DND-41 (cell line): ENCODE measurements around the gene NPB.

Experiments used
- ATAC-seq: fragments of 200-7000 bp; cut with Tn5 transposase; 3 replicates; pipeline ENCODE4 v1.9.1; 2021; ENCODE audit warnings: low read depth; ENCODE audit not compliant: insufficient read depth
- DNase-seq: peaks from one replicate; pipeline ENCODE4 v3.0.0-alpha.2; 2020
- H2AFZ ChIP-seq: 2 replicates; pipeline ENCODE4 v1.6.0; 2012; ENCODE audit warnings: low read depth, low read length
- H3K27ac ChIP-seq: 2 replicates; pipeline ENCODE4 v1.5.1; 2012; ENCODE audit warnings: low read length, inconsistent platforms
- H3K27me3 ChIP-seq: fragments of 200-600 bp; sonication (generic); 2 replicates; pipeline ENCODE4 v1.6.0; 2012; ENCODE audit warnings: low read length, mild to moderate bottlenecking, inconsistent platforms; ENCODE audit not compliant: insufficient read depth, poor library complexity
- H3K36me3 ChIP-seq: 2 replicates; pipeline ENCODE4 v1.5.1; 2012; ENCODE audit warnings: low read length, inconsistent platforms; ENCODE audit not compliant: insufficient read depth
- H3K4me1 ChIP-seq: 2 replicates; pipeline ENCODE4 v1.5.1; 2012; ENCODE audit warnings: mild to moderate bottlenecking, low read length; ENCODE audit not compliant: insufficient read depth
- H3K4me2 ChIP-seq: 2 replicates; pipeline ENCODE4 v1.6.0; 2012; ENCODE audit warnings: mild to moderate bottlenecking, moderate library complexity, low read length, inconsistent platforms; ENCODE audit not compliant: insufficient read depth
- H3K4me3 ChIP-seq, 2 experiments: fragments of 200-600 bp in 1 of 2; shearing (Covaris generic) in 1 of 2; 2 replicates each; pipeline ENCODE4 v1.5.1; 2012 to 2016; ENCODE audit warnings: inconsistent platforms in 2 of 2, low read length in 2 of 2, mild to moderate bottlenecking in 2 of 2, low read depth in 1 of 2, moderate library complexity in 1 of 2
- H3K79me2 ChIP-seq: 2 replicates; pipeline ENCODE4 v1.6.0; 2012; ENCODE audit warnings: low read length, inconsistent platforms; ENCODE audit not compliant: insufficient read depth
- H3K9ac ChIP-seq: 2 replicates; pipeline ENCODE4 v1.6.0; 2012; ENCODE audit warnings: low read depth, mild to moderate bottlenecking, inconsistent platforms, low read length, moderate library complexity
- H3K9me3 ChIP-seq: 2 replicates; pipeline ENCODE4 v1.5.1; 2012; ENCODE audit warnings: low read length, moderate library complexity, mild to moderate bottlenecking, inconsistent platforms; ENCODE audit not compliant: insufficient read depth, severe bottlenecking
- H4K20me1 ChIP-seq: 2 replicates; pipeline ENCODE4 v1.6.0; 2012; ENCODE audit warnings: low read length; ENCODE audit not compliant: insufficient read depth
- EZH2 ChIP-seq: IDR thresholded peaks from 3 replicates; pipeline ENCODE4 v1.6.1; 2012; ENCODE audit warnings: borderline replicate concordance, low read depth, mild to moderate bottlenecking, moderate library complexity, low read length, inconsistent platforms; ENCODE audit not compliant: severe bottlenecking
- TF ChIP-seq, protein P1 (sequence below): IDR thresholded peaks from 2 replicates; pipeline ENCODE4 v1.5.1; 2012; ENCODE audit warnings: borderline replicate concordance, low read length, moderate library complexity, mild to moderate bottlenecking; ENCODE audit not compliant: poor library complexity, severe bottlenecking; ENCODE audit errors: extremely low read depth

Gene NPB

DNA sequence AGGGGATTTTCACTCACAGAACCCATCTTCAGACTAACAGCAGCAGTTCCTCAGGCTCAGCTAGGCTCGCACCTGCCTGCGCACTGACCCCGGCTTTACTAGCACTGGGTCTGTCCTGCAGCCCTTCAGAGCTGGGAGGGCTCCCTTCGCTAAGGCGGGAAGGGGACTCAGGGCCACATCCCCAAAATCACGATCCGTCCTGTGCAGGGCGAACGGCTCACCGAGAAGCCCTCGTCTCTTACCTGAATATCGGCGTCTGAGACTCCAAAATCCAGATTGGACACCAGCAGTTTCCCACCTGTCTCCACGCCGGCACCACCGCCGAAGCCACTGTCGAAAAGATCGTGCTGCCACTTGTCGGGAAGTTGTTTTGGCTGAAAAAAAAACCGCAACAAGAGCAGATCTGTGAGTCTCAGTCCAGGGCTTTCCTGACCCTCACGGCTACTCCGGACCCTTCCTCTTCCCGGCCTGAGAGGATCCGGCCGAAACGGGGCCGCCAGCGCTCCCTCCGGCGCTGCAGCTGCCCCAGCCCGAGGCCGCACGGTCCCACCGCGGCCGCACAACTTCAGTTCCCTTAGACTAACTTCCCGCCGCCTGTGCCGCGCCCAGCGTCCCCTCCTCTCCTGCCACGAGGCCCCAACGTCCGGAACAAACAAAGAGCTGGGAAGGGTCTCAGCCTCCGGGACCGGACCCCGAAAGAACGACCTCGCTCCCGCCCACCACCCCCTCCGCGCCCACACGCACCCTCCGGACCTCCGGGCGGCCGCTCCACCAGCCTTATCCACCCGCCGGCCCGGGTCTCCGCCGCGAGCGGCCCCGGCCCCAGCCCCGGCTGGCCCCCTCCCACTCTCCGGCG lies 11.4 kb upstream of the NPB start:
- Histone ChIP-seq H3K9me3 (no peaks in the 10 kb centered on the region), H3K4me3 (peak overlapping the region; percentile 86 to 100), H2AFZ (no peak overlapping the region), H3K36me3 (peaks cover 73% of the 10 kb centered on the region), H3K4me1 (peaks cover 56% of the 10 kb centered on the region), H4K20me1 (peaks cover 51% of the 10 kb centered on the region), H3K27me3 (no peaks in the 10 kb centered on the region), H3K4me2 (peak overlapping the region; percentile 94), H3K79me2 (peaks cover 91% of the 10 kb centered on the region), H3K9ac (peak overlapping the region; percentile 97), H3K27ac (peak overlapping the region; percentile 93)
- TF ChIP-seq EZH2: no peak
- TF ChIP-seq, protein P1, sequence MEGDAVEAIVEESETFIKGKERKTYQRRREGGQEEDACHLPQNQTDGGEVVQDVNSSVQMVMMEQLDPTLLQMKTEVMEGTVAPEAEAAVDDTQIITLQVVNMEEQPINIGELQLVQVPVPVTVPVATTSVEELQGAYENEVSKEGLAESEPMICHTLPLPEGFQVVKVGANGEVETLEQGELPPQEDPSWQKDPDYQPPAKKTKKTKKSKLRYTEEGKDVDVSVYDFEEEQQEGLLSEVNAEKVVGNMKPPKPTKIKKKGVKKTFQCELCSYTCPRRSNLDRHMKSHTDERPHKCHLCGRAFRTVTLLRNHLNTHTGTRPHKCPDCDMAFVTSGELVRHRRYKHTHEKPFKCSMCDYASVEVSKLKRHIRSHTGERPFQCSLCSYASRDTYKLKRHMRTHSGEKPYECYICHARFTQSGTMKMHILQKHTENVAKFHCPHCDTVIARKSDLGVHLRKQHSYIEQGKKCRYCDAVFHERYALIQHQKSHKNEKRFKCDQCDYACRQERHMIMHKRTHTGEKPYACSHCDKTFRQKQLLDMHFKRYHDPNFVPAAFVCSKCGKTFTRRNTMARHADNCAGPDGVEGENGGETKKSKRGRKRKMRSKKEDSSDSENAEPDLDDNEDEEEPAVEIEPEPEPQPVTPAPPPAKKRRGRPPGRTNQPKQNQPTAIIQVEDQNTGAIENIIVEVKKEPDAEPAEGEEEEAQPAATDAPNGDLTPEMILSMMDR: no peak
- DNase-seq (peak; percentile 52), ATAC-seq (no peak)

DNA sequence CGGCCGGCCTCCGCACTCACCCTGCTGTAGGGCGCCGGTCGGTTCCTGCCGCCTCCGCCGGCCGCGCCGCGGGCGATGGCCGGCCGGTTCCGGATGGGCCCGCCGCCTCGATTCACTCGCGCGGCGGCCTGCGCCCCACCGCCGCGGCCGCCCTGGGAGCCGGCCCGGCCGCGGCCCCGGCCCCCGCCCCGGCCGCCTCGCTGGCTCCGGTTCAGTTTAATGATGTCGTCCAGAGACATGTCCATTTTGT lies 10.8 kb upstream of the NPB start:
- Histone ChIP-seq H3K9ac (peak overlapping the region; percentile 97), H3K4me2 (no peak overlapping the region), H4K20me1 (peaks cover 45% of the 10 kb centered on the region), H3K79me2 (peaks cover 88% of the 10 kb centered on the region), H3K4me3 (peak overlapping the region; percentile 86 to 100; a peak in 3 of 4 replicates), H3K4me1 (peaks cover 54% of the 10 kb centered on the region), H2AFZ (no peak overlapping the region), H3K36me3 (peaks cover 71% of the 10 kb centered on the region), H3K9me3 (no peaks in the 10 kb centered on the region), H3K27ac (peak overlapping the region; percentile 93), H3K27me3 (no peaks in the 10 kb centered on the region)
- DNase-seq: no peak
- TF ChIP-seq, protein P1: no peak
- no peak for TF ChIP-seq EZH2
- no peak for ATAC-seq

DNA sequence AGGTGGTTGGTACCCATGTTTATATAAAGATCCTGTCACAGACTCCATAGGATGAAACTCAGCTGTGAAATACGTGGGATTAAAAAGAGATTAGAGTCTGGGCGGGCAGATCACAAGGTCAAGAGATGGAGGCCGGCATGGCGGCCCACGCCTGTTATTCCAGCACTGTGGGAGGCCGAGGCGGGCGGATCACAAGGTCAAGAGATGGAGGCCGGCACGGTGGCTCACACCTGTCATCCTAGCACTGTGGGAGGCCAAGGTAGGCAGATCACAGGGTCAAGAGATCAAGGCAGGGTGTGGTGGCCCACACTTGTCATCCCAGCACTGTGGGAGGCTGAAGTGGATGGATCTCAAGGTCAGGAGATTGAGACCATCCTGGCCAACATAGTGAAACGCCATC lies 6.6 kb upstream of the NPB start:
- Histone ChIP-seq H3K9me3 (no peaks in the 10 kb centered on the region), H2AFZ (no peak overlapping the region), H3K27me3 (no peaks in the 10 kb centered on the region), H3K36me3 (peaks cover 67% of the 10 kb centered on the region), H3K27ac (no peak overlapping the region), H3K4me2 (no peak overlapping the region), H3K79me2 (peaks cover 62% of the 10 kb centered on the region), H4K20me1 (peaks cover 13% of the 10 kb centered on the region), H3K4me1 (peaks cover 23% of the 10 kb centered on the region), H3K4me3 (no peak overlapping the region), H3K9ac (no peak overlapping the region; the same call in 1 of the 2 replicates)
- no peak for ATAC-seq
- no peak for DNase-seq
- TF ChIP-seq EZH2: no peak
- TF ChIP-seq, protein P1: no peak
